ENCODE results near the gene STAG3.
"Not testable (repeated sequence)": the region's sequence is repeated elsewhere in the genome, so short reads cannot be mapped to it uniquely, and the experiment has no call there.

The STAG3 gene

GRCh38 chr7:100212631-100213286 lies 35.0 kb downstream of the STAG3 start:
- FAIRE-seq: no peak

DNA sequence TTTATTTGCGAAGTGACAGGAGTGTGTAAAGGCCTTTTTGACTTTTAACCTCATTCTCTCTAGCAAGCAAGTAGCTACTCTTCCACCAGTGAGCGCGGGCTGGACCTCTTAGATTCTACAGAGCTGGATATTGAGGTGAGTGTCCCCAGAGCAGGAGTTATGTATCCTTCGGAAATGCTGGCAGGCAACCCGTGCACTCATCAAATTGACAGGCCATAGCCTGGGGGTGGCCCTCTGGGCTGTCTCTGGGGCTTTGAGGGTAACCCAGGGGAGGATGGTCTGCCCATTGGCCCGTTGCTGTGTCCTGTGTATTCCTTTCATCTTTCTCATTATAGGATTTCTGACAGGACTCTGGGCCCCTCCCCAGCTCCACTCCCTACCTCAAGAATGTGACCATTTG lies 36.0 kb downstream of the STAG3 start:
- no peak for FAIRE-seq

DNA sequence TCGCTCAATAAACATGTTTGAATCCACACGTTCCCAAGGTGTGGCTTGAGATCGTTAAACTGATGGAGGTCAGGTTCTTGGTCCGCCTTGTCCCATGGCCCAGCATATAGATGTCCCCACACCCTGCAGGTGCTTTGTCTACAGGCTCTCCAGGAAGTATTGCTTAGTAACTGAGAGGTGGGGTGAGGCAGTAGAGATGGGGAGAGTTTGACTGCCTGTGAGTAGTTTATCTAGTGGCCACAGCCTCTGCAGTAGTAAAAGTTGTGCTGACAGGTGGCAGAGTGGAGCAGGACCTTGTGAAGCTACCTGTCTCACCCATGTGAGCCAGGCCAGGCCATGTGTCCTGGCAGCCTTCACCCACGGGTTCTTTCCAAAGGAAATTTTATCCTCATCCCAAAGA lies 36.6 kb downstream of the STAG3 start:
- FAIRE-seq: not testable (repeated sequence)

DNA sequence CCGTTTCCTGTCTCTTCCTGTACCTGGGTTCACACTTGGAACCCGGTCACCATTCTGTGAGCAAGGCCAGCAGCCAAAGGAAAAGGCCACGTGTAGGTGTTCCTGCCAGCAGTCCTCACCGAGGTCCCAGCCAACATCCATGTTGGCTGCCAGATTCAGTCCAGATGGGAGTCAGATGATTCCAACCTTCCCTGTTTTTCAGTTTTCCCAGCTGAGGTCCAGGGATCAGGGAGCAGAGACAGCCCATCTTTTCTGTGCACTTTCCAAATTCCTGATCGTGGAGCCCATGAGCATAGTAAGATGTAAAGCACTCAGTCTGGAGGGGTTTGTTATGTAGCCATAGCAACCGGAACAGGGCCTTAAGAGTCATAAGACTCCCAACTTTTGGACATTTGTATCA lies 38.2 kb downstream of the STAG3 start:
- no peak for FAIRE-seq

- FAIRE-seq: peak; percentile 53
Observed at GRCh38 chr7:100217934-100218333, 40.2 kb downstream of the STAG3 start.

DNA sequence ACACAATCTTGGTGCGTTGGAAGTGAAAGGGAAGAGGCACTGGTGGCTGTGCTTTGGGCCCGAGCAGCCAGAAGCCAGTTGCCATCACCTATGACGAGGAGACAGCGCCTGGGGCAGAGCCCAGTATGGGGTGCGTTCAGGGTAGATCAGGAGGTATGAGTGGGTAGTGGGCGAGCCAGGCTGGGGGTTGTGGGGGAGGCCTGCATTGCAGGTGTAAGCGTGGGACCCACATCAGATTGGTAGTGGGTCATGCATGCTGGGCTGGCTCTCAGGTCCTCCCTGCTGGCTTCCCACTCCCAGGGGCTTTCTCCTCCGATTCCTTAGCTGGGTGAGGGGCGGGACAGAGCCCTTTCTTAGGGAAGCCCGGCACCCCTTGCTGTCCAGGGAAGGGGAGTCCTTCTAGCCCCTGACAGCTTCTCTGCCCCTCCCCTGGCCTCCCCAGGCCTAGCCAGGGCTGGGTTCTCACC lies 41.6 kb downstream of the STAG3 start:
- FAIRE-seq: no peak

DNA sequence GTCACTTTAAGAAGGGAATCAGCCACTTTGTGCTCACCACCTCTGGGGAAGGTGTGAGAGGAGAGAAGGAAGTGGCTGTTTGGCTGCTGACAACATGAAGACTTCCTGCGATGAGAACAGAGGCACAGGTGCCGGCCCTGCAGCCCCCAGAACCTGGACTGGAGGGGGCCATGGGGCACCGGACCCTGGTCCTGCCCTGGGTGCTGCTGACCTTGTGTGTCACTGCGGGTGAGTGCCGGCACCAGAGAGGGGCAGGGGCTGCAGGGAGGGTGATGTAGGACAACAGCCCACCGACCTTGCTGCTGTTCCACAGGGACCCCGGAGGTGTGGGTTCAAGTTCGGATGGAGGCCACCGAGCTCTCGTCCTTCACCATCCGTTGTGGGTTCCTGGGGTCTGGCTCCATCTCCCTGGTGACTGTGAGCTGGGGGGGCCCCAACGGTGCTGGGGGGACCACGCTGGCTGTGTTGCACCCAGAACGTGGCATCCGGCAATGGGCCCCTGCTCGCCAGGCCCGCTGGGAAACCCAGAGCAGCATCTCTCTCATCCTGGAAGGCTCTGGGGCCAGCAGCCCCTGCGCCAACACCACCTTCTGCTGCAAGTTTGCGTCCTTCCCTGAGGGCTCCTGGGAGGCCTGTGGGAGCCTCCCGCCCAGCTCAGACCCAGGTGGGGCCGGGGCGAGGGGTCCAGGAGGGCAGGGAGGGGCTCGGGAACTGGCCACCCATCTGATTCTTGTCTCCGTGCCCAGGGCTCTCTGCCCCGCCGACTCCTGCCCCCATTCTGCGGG lies 42.3 kb downstream of the STAG3 start, which contains the start of gene PVRIG:
Gene PVRIG (plus strand): TSS at position 149 of the 785 bp plus-strand sequence. CDS start 22 bp downstream, at position 171.
- not testable (repeated sequence) for FAIRE-seq

DNA sequence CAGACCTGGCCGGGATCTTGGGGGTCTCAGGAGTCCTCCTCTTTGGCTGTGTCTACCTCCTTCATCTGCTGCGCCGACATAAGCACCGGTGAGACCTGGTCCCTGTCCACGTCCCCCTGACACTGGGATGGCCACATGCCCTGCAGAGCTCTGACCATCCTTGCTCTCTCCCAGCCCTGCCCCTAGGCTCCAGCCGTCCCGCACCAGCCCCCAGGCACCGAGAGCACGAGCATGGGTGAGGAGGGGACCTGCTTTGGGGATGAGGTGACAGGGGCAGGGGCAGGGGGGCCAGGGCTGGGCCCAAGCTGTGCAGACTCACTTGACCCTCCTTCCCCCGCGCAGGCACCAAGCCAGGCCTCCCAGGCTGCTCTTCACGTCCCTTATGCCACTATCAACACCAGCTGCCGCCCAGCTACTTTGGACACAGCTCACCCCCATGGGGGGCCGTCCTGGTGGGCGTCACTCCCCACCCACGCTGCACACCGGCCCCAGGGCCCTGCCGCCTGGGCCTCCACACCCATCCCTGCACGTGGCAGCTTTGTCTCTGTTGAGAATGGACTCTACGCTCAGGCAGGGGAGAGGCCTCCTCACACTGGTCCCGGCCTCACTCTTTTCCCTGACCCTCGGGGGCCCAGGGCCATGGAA lies 43.0 kb downstream of the STAG3 start:
- no peak for FAIRE-seq

GRCh38 chr7:100221231-100221718 lies 43.6 kb downstream of the STAG3 start:
- no peak for FAIRE-seq

DNA sequence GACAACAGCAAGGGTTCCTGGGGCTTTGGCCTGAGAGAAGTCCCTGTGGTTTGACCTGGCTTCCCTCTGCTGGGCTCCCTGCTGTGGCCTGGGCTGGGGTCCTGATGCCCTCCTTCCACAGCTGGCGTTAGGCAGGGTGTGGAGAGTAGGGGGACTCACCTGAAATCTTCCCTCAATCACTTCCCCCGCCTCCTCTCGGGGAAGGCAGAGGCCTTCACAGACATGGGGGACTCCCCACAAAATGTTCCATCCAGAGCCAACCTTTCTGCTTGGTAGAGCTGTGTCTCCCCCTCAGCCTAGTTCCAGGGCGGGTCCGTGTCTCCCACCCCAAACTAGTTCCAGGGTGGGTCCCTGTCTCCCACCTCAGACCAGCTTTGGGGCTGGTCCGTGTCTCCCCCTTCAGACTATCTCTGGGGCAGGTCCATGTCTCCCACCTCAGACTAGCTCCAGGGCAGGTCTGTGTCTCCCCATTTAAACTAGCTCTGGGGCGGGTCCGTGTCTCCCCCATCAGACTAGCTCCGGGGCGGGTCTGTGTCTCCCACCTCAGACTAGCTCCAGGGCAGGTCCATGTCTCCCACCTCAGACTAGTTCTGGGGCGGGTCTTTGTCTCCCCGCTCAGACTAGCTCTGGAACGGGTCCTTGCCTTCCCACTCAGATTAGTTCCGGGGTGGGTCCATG lies 44.2 kb downstream of the STAG3 start:
- no peak for FAIRE-seq

- no peak for FAIRE-seq
Observed at GRCh38 chr7:100222445-100223132, 44.9 kb downstream of the STAG3 start.

DNA sequence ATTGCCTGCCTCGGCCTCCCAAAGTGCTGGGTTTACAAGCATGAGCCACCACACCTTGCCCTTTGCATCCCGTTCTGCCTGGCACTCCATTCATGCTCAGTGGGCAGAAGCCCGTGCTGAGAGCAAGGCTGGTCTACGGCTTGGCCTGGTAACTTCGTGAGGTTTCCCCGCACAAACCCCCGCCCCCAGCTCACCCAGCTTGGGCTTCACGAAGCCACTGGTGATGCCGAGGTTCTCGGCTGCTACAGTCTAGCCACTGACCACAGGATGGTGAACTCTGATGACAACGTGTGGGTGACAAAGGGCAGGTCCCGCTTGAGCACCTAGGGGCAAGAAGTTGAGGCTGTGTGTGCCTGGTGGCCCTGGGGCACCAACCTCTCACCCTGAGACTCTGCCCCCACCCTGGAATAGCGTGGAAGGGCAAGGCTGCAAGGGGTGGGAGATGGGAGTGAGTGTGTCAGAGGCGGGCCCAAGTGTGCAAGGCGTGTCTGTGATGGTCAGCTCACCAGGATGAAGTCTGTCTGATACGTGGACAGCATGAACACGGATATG lies 45.7 kb downstream of the STAG3 start:
- not testable (repeated sequence) for FAIRE-seq

DNA sequence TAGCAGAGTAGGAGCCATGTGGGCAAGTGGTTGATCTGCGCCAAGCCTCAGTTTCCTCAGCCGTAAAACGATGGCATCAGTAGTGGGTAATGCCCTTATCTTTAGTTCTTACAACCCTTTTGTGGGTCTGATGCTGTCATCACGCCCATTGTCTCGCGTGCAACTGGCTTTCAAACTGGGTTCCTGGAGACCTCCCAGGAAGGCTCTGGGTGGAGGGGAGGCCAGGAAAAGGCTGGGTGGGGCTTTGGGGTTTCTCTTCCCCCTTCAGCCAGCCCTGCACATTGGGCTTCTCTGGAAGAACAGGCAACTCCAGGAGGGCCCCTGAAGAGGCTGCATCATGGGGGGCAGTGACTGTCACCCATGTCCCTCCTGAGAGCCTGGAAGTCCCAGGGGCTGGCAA lies 47.2 kb downstream of the STAG3 start:
- FAIRE-seq: not testable (repeated sequence)

DNA sequence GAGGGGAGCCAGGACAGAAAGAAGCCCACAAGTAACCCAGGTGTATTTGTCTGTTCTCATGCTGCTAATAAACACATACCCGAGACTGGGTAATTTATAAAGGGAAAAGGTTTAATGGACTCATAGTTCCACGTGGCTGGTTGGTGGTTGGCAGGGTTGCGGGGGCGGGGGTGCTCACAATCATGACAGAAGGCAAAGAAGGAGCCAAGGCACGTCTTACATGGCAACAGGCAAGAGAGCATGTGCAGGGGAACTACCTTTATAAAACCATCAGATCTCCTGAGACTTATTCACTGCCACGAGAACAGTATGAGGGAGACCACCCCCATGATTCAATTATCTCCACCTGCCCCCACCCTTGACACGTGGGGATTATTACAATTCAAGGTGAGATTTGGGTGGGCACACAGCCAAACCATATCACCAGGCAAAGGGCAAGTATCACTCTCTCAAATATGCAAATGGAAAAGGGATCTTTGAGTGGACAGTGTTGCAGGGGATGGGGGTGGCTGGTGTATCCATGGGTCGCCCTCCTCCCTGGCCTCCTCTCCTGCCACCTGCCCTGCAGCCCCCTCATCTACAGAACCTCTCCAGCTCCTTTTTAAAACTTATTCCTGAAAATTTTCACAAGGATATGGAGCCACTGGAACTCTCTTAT lies 57.1 kb downstream of the STAG3 start:
- FAIRE-seq: not testable (repeated sequence)

GRCh38 chr7:100239975-100240374 lies 62.3 kb downstream of the STAG3 start:
- FAIRE-seq: not testable (repeated sequence)

- not testable (repeated sequence) for FAIRE-seq
Observed at GRCh38 chr7:100243385-100243784, 65.7 kb downstream of the STAG3 start.

GRCh38 chr7:100244988-100245605 lies 67.4 kb downstream of the STAG3 start:
- not testable (repeated sequence) for FAIRE-seq

GRCh38 chr7:100246121-100246864 lies 68.6 kb downstream of the STAG3 start:
- FAIRE-seq: not testable (repeated sequence)

DNA sequence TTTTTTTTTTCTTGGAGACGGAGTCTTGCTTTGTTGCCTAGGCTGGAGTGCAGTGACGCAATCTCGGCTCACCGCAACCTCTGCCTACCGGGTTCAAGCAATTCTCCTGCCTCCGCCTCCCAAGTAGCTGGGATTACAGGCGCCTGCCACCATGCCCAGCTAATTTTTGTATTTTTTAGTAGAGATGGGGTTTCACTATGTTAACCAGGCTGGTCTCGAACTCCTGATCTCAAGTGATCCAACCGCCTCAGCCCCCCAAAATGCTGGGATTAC lies 69.1 kb downstream of the STAG3 start:
- FAIRE-seq: not testable (repeated sequence)

GRCh38 chr7:100247152-100247757 lies 69.5 kb downstream of the STAG3 start:
- FAIRE-seq: no peak
